PC-9 (cell line): ENCODE results near the gene HCN1.

Experiments
- CTCF ChIP-seq: fragments of 200-600 bp; sonication (generic); conservative IDR thresholded peaks from 2 replicates; pipeline ENCODE4 v1.6.1; 2017; ENCODE audit warnings: mixed run types, antibody characterized with exemption, mild to moderate bottlenecking, moderate library complexity
- EZH2 ChIP-seq: fragments of 200-600 bp; sonication (generic); IDR thresholded peaks from 2 replicates; pipeline ENCODE4 v1.8.0; 2017; ENCODE audit warnings: antibody characterized with exemption, low read depth

DNA sequence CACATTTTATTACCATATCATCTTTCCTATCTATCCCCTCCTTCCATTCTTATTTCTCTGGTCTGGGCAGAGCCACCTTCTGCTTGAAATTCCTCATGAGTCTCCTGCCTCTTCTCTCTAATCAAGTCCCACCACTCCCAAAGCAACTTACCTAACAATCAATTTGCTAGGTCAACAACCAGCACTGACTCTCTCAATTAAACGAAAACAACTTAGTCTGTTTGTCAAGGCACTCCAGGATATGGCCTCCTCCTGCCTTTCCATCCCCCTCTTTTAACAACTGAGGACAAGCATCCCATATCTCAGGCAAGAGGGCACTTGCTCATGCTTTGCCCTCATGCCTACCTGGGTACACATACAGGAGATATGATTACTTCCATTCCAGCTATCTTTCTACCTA lies 47.4 kb downstream of the HCN1 start:
- no peak for TF ChIP-seq CTCF
- no peak for TF ChIP-seq EZH2
